ENCODE data around the gene HDAC2. TPM values are rescaled to one million over a fixed set of nuclear protein-coding genes. Genes with fewer than 3 reads are reported as not detected.

HDAC2 gene
- total and polyA plus RNA-seq, 2 of the 13 experiments (the other 11 are each of a cell fraction or from before 2014, with no cell fraction given): 99.6 to 114 TPM

DNA sequence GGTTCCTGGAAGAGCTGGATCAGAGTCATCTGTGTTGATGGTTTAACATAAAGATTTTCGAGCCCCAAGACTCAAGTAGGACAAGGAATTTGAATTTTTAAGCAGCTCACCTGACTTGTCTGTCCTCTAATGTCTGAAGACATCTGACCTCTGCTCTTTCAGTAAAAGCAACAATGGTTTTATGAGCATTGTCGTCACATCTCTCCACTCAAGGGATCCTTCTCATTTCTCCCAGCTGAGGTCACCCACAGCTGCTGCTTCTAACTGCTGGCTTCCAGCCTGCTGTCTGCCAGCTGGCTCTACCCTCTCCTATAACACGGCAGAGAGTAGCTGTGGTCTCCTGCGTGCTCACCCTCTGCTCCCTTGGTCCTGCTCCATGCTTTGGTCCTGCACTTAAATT lies 24.7 kb upstream of the HDAC2 start (continued):
- TF ChIP-seq, protein P1, sequence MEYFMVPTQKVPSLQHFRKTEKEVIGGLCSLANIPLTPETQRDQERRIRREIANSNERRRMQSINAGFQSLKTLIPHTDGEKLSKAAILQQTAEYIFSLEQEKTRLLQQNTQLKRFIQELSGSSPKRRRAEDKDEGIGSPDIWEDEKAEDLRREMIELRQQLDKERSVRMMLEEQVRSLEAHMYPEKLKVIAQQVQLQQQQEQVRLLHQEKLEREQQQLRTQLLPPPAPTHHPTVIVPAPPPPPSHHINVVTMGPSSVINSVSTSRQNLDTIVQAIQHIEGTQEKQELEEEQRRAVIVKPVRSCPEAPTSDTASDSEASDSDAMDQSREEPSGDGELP (IDR thresholded peaks at IDR 0.05; ENCODE audit: borderline replicate concordance, low read depth): peak; percentile 49; the same call in 1 of the 2 replicates
- TF ChIP-seq ZNF354B (CRISPR knock-in tag; IDR thresholded peaks at IDR 0.05): no peak
- TF ChIP-seq, protein P2, sequence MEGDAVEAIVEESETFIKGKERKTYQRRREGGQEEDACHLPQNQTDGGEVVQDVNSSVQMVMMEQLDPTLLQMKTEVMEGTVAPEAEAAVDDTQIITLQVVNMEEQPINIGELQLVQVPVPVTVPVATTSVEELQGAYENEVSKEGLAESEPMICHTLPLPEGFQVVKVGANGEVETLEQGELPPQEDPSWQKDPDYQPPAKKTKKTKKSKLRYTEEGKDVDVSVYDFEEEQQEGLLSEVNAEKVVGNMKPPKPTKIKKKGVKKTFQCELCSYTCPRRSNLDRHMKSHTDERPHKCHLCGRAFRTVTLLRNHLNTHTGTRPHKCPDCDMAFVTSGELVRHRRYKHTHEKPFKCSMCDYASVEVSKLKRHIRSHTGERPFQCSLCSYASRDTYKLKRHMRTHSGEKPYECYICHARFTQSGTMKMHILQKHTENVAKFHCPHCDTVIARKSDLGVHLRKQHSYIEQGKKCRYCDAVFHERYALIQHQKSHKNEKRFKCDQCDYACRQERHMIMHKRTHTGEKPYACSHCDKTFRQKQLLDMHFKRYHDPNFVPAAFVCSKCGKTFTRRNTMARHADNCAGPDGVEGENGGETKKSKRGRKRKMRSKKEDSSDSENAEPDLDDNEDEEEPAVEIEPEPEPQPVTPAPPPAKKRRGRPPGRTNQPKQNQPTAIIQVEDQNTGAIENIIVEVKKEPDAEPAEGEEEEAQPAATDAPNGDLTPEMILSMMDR (CRISPR knock-in tag; IDR thresholded peaks at IDR 0.05): peak; percentile 25; the same call in 1 of the 2 replicates
- no peak for TF ChIP-seq ZNF768 (CRISPR knock-in tag; IDR thresholded peaks at IDR 0.05)
- TF ChIP-seq ZNF101 (CRISPR knock-in tag; IDR thresholded peaks at IDR 0.05; ENCODE audit: borderline replicate concordance, low read depth): no peak
- TF ChIP-seq, protein P3, sequence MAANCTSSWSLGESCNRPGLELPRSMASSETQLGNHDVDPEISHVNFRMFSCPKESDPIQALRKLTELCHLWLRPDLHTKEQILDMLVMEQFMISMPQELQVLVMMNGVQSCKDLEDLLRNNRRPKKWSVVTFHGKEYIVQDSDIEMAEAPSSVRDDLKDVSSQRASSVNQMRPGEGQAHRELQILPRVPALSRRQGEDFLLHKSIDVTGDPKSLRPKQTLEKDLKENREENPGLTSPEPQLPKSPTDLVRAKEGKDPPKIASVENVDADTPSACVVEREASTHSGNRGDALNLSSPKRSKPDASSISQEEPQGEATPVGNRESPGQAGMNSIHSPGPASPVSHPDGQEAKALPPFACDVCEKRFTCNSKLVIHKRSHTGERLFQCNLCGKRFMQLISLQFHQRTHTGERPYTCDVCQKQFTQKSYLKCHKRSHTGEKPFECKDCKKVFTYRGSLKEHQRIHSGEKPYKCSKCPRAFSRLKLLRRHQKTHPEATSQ (CRISPR knock-in tag; IDR thresholded peaks at IDR 0.05; ENCODE audit: borderline replicate concordance): no peak
- TF ChIP-seq CBX2 (IDR thresholded peaks at IDR 0.05; ENCODE audit: low read depth, low read length): no peak
- no peak for TF ChIP-seq CBX2 (CRISPR knock-in tag; IDR thresholded peaks at IDR 0.05; ENCODE audit: low read depth)

DNA sequence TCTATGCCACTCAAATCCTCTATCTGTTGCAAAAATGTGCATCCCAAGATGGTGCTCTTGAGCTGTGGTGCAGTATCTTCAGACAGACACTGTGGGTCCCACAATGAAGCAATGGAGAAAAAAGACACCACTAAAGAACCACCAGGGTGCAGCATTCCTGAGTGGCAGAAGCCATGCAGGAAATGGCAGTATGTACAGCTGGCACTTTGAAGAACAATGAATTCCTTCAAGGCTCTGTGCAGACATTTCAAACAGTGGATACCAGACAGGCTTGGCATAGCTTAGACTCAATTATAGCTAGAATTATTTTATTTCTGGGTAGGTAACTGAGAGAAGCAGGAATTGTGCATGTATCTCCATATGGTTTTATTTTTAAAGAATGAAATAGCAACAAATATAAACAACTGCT lies 24.0 kb upstream of the HDAC2 start:
- H3K27ac ChIP-seq (ENCODE audit: extremely low read length, insufficient read depth, low read length): no peak overlapping the region
- ATAC-seq (peak; percentile 99), FAIRE-seq (peak; percentile 97), DNase-seq (ENCODE audit: low spot score) (peak; percentile 87)
- no peak overlapping the region for H2AFZ ChIP-seq (ENCODE audit: low read length)
- no peaks in the 10 kb centered on the region for H3K79me2 ChIP-seq (ENCODE audit: insufficient read depth, low read length)
- ChIA-PET POLR2A (interaction anchor here (1.3 kb wide), 2 partner anchors 307 to 348 kb away, joined by 3 read pairs; partner anchors contain the start of gene HS3ST5), CTCF (ENCODE audit: low intra/inter-chr PET ratio, low total read pairs) (interaction anchor here (1.0 to 1.8 kb wide), 5 partner anchors 102 to 1551 kb away, joined by 3 to 7 read pairs (median 4); no protein-coding TSS in a partner anchor)
- H3K4me3 ChIP-seq (replicated peaks in 1 of 3; ENCODE audit: insufficient read depth in 1 of 3, low read depth in 2 of 3, low read length in 3 of 3): no peak overlapping the region
- no peaks in the 10 kb centered on the region for H3K36me3 ChIP-seq (replicated peaks in 1 of 2; ENCODE audit: control insufficient read depth in 1 of 2, insufficient read depth in 2 of 2, low read length in 2 of 2)
- no peak overlapping the region for H3K4me2 ChIP-seq (ENCODE audit: low read depth, low read length)
- no TSS peak for BruUV-seq (replicated peaks)
- H3K9ac ChIP-seq (ENCODE audit: insufficient read depth, low read depth, low read length): no peak overlapping the region
- no peaks in the 10 kb centered on the region for H4K20me1 ChIP-seq (ENCODE audit: insufficient read depth, low read length)
- H3K4me1 ChIP-seq (ENCODE audit: insufficient read depth, low read length): peaks cover 13% of the 10 kb centered on the region
- no peaks in the 10 kb centered on the region for H3K9me3 ChIP-seq (ENCODE audit: low read length)
- in situ Hi-C loops (cut with HindIII; ENCODE audit: extremely low pct_ligation_motif_present, low pct_unique_long_range_greater_than_20kb): loop anchor here (25.0 kb wide), 2 partner anchors 342 to 1892 kb away; partner anchors contain the start of gene HS3ST5
- H3K27me3 ChIP-seq (ENCODE audit: control insufficient read depth in 1 of 2, insufficient read depth in 2 of 2, low read length in 2 of 2): no peaks in the 10 kb centered on the region
- intact Hi-C loops (cut with micrococcal nuclease; ENCODE audit: unreplicated experiment): loop anchor here (1.0 to 5.0 kb wide), 7 partner anchors 113 to 1552 kb away; partner anchors contain the start of gene HS3ST5
- TF ChIP-seq SRF (IDR thresholded peaks at IDR 0.05; ENCODE audit: low read depth, low read length) (0 out of 2 replicates have a peak, but pooled peaks have one; percentile 17), ZNF7 (CRISPR knock-in tag; IDR thresholded peaks at IDR 0.05) (0 out of 2 replicates have a peak, but pooled peaks have one; percentile 39), ZNF614 (CRISPR knock-in tag; IDR thresholded peaks at IDR 0.05; ENCODE audit: borderline replicate concordance) (peak; percentile 66; the same call in 1 of the 2 replicates), NFYB (CRISPR knock-in tag; IDR thresholded peaks at IDR 0.05) (0 out of 2 replicates have a peak, but pooled peaks have one; percentile 13), ELF3 (CRISPR knock-in tag; IDR thresholded peaks at IDR 0.05) (peak; percentile 56; the same call in 1 of the 2 replicates), NR2F6 (IDR thresholded peaks at IDR 0.05) (no peak), NR2F6 (CRISPR knock-in tag; IDR thresholded peaks at IDR 0.05) (peak; percentile 42; the same call in 1 of the 2 replicates), ZNF333 (CRISPR knock-in tag; IDR thresholded peaks at IDR 0.05; ENCODE audit: borderline replicate concordance) (no peak), HNF4A (CRISPR knock-in tag; IDR thresholded peaks at IDR 0.05) (peak; percentile 17; the same call in 1 of the 2 replicates), MEIS1 (CRISPR knock-in tag; IDR thresholded peaks at IDR 0.05; ENCODE audit: borderline replicate concordance) (no peak), YY1 (IDR thresholded peaks at IDR 0.05; ENCODE audit: insufficient read depth, insufficient replicate concordance, low read depth, low read length) (peak; percentile 46), SOX6 (IDR thresholded peaks at IDR 0.05) (no peak), SOX6 (CRISPR knock-in tag; IDR thresholded peaks at IDR 0.05) (peak; percentile 47; the same call in 1 of the 2 replicates), IKZF1 (IDR thresholded peaks at IDR 0.05) (no peak)
